H1 (cell line): Measurements from ENCODE around the gene GLCE. TPM values are rescaled to one million over a fixed set of nuclear protein-coding genes. Genes with fewer than 3 reads are reported as not detected.

Experiments
- BRCA1 ChIP-seq: IDR thresholded peaks from 2 replicates; pipeline ENCODE4 v1.6.1; 2012; ENCODE audit warnings: low read depth, low read length, improper control_type of control experiment
- RFX5 ChIP-seq: IDR thresholded peaks from 2 replicates; pipeline ENCODE4 v1.6.1; 2011; ENCODE audit warnings: low read depth, low read length, improper control_type of control experiment, borderline replicate concordance
- polyA plus RNA-seq, 7 experiments: library from polyadenylated mRNA; depleted of rRNA in 3 of 7; stranded (reverse) in 5 of 7; unstranded in 2 of 7; fragments of >200 nt in 5 of 7; fragments of 200-250 nt in 2 of 7; gene quantifications; 1 replicate in 5 of 7; 2 replicates in 1 of 7; 4 replicates in 1 of 7; pipeline versions ENCODE4 v1.2.1 to v1.2.3, GENCODE V29; 2011 to 2013; ENCODE audit warnings: missing spikeins in 2 of 7, mixed read lengths in 2 of 7
- total RNA-seq: library from RNA; stranded (reverse); fragmentation: NEBNext Ultra II Directional; extraction: Animal tissue kit (Norgen Biotek cat#: 25700); gene quantifications from 2 replicates; pipeline ENCODE4 v1.2.1, GENCODE V29; 2021
- TF ChIP-seq, protein P1 (sequence below): fragments of 300-600 bp; sonication (generic); IDR thresholded peaks from 2 replicates; pipeline ENCODE4 v1.7.1; 2012; ENCODE audit warnings: low read length, moderate library complexity, mild to moderate bottlenecking, inconsistent platforms; ENCODE audit not compliant: insufficient replicate concordance
- TF ChIP-seq, protein P2 (sequence below): IDR thresholded peaks from 2 replicates; pipeline ENCODE4 v1.6.1; 2012; ENCODE audit warnings: inconsistent platforms

The GLCE gene
- total and polyA plus RNA-seq, 2 of the 8 experiments (the other 6 are each of a cell fraction or from before 2014, with no cell fraction given), result 17.1 to 22.7 TPM

DNA sequence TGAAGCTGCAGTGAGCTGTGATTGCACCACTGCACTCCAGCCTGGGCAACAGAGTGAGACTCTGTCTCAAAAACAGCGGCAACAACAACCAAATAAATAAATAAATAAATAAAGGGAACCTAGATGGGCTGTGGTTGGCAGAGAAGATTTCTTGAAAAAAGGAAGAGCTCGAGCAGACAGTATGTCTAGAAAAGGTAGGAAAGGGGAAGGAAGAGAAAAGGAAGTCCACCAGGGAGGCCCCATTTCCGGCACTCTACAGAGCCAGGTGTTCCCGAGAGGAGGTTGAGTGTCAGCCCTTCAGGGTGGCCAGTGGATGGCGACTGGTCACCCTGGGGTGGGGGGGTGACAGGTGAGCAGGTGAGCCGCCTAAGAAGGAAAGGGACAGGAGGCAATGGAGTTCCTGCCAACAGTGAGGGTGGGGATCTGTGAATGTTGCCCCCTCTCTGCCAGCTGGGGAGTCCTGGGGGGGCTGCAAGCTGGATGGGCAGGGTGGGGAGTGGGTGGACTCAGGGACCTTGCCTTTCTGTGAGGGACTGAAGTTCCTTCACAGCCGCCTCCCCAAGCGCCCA, 153.1 kb downstream of the GLCE start (continued):
- TF ChIP-seq, protein P1, sequence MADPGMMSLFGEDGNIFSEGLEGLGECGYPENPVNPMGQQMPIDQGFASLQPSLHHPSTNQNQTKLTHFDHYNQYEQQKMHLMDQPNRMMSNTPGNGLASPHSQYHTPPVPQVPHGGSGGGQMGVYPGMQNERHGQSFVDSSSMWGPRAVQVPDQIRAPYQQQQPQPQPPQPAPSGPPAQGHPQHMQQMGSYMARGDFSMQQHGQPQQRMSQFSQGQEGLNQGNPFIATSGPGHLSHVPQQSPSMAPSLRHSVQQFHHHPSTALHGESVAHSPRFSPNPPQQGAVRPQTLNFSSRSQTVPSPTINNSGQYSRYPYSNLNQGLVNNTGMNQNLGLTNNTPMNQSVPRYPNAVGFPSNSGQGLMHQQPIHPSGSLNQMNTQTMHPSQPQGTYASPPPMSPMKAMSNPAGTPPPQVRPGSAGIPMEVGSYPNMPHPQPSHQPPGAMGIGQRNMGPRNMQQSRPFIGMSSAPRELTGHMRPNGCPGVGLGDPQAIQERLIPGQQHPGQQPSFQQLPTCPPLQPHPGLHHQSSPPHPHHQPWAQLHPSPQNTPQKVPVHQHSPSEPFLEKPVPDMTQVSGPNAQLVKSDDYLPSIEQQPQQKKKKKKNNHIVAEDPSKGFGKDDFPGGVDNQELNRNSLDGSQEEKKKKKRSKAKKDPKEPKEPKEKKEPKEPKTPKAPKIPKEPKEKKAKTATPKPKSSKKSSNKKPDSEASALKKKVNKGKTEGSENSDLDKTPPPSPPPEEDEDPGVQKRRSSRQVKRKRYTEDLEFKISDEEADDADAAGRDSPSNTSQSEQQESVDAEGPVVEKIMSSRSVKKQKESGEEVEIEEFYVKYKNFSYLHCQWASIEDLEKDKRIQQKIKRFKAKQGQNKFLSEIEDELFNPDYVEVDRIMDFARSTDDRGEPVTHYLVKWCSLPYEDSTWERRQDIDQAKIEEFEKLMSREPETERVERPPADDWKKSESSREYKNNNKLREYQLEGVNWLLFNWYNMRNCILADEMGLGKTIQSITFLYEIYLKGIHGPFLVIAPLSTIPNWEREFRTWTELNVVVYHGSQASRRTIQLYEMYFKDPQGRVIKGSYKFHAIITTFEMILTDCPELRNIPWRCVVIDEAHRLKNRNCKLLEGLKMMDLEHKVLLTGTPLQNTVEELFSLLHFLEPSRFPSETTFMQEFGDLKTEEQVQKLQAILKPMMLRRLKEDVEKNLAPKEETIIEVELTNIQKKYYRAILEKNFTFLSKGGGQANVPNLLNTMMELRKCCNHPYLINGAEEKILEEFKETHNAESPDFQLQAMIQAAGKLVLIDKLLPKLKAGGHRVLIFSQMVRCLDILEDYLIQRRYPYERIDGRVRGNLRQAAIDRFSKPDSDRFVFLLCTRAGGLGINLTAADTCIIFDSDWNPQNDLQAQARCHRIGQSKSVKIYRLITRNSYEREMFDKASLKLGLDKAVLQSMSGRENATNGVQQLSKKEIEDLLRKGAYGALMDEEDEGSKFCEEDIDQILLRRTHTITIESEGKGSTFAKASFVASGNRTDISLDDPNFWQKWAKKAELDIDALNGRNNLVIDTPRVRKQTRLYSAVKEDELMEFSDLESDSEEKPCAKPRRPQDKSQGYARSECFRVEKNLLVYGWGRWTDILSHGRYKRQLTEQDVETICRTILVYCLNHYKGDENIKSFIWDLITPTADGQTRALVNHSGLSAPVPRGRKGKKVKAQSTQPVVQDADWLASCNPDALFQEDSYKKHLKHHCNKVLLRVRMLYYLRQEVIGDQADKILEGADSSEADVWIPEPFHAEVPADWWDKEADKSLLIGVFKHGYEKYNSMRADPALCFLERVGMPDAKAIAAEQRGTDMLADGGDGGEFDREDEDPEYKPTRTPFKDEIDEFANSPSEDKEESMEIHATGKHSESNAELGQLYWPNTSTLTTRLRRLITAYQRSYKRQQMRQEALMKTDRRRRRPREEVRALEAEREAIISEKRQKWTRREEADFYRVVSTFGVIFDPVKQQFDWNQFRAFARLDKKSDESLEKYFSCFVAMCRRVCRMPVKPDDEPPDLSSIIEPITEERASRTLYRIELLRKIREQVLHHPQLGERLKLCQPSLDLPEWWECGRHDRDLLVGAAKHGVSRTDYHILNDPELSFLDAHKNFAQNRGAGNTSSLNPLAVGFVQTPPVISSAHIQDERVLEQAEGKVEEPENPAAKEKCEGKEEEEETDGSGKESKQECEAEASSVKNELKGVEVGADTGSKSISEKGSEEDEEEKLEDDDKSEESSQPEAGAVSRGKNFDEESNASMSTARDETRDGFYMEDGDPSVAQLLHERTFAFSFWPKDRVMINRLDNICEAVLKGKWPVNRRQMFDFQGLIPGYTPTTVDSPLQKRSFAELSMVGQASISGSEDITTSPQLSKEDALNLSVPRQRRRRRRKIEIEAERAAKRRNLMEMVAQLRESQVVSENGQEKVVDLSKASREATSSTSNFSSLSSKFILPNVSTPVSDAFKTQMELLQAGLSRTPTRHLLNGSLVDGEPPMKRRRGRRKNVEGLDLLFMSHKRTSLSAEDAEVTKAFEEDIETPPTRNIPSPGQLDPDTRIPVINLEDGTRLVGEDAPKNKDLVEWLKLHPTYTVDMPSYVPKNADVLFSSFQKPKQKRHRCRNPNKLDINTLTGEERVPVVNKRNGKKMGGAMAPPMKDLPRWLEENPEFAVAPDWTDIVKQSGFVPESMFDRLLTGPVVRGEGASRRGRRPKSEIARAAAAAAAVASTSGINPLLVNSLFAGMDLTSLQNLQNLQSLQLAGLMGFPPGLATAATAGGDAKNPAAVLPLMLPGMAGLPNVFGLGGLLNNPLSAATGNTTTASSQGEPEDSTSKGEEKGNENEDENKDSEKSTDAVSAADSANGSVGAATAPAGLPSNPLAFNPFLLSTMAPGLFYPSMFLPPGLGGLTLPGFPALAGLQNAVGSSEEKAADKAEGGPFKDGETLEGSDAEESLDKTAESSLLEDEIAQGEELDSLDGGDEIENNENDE, result no peak
- TF ChIP-seq RFX5, result no peak
- TF ChIP-seq, protein P2, sequence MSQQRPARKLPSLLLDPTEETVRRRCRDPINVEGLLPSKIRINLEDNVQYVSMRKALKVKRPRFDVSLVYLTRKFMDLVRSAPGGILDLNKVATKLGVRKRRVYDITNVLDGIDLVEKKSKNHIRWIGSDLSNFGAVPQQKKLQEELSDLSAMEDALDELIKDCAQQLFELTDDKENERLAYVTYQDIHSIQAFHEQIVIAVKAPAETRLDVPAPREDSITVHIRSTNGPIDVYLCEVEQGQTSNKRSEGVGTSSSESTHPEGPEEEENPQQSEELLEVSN, result no peak
- no peak for TF ChIP-seq BRCA1
